Tibial artery (tissue), 4 donors: ENCODE data around the gene AMZ1.

Experiments used
- DNase-seq, 2 donors: peaks; one replicate each; pipeline ENCODE4 v3.0.0-alpha.2; 2019
- H3K27ac ChIP-seq, 2 donors: fragments of 200-600 bp; sonication (generic) in 1 of 2; 1 replicate in 1 of 2; 2 replicates in 1 of 2; pipeline ENCODE4 v1.5.1; 2018 to 2019; ENCODE audit warnings: mild to moderate bottlenecking in 1 of 2
- H3K27me3 ChIP-seq, 2 donors: fragments of 200-600 bp; sonication (generic) in 1 of 2; one replicate each; pipeline versions ENCODE4 v1.5.1 to v1.6.0; 2016 to 2019
- H3K36me3 ChIP-seq, 3 donors: fragments of 200-600 bp; sonication (generic) in 2 of 3; one replicate each; pipeline ENCODE4 v1.5.1; 2016 to 2019; ENCODE audit warnings: mild to moderate bottlenecking in 2 of 3
- H3K4me1 ChIP-seq, 4 donors: fragments of 200-600 bp; sonication (generic) in 2 of 4; 1 replicate in 3 of 4; 2 replicates in 1 of 4; pipeline ENCODE4 v1.5.1; 2016 to 2019
- H3K4me3 ChIP-seq, 2 donors: fragments of 200-600 bp; sonication (generic) in 1 of 2; 1 replicate in 1 of 2; 2 replicates in 1 of 2; pipeline ENCODE4 v1.5.1; 2018 to 2019; ENCODE audit warnings: mild to moderate bottlenecking in 2 of 2
- H3K9me3 ChIP-seq, 3 donors: fragments of 200-600 bp; sonication (generic) in 1 of 3; one replicate each; pipeline ENCODE4 v1.5.1; 2016 to 2019
- intact Hi-C: fragments of 100-400 bp; cut with DNase I; formaldehyde crosslinking; loops from one replicate; pipeline ENCODE4 v1.15.0; 2023; ENCODE audit warnings: low total_unique reads
- TF ChIP-seq, protein P1 (sequence below), 2 experiments: fragments of 200-600 bp in 1 of 2; fragments of 450-650 bp in 1 of 2; IDR thresholded peaks; one replicate each; pipeline ENCODE4 v1.5.1; 2017 to 2019; ENCODE audit warnings: antibody characterized with exemption in 2 of 2, mild to moderate bottlenecking in 1 of 2, moderate library complexity in 1 of 2

AMZ1 gene

DNA sequence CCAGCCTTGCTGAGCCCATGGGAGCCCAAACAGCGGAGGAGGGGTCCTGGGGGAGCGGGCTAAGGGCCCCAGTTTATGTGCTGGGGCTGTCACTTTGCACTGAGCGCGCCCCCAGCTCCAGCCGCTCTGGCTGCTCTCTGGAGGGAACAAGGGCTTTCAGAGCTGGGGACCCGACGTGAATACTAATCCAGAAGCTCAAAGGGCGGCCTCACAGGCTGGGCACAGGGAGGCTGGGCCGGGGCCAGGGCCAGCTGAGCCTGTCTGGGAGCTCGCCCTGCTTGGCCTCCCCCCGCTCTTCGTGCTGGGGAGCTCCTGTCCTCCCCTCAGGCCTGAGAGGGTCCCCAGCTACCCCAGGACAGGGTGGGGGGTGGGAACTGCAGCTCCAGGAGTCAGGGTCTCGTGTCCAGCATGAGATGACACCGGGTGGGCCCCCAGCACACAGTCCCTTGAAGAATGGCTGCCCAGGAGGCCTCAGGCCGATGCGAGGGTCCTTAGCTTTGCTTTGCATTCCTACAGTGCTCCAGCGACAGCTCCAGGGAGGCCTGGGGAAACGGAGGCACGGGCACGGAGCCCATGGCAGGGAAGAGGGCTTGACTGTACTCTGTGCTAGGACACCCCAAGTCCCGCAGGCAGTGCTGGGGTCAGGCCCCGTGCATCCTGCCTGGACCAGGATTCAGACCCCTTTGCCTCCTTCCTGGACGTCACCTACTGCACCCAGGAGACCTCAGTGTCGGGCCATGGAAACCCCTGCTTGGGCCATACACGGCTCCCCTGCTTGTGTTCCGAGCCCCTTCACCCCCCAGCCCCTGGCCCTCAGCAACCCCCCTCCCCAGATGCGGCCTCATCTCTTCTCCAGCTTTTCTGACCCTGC lies 5.8 kb upstream of the AMZ1 start:
- no peak for DNase-seq
- Histone ChIP-seq H3K27ac (no peak overlapping the region), H3K36me3 (no peaks in the 10 kb centered on the region), H3K4me3 (no peak overlapping the region), H3K9me3 (no peaks in the 10 kb centered on the region), H3K4me1 (peaks cover 0 to 13% (median 5%) of the 10 kb centered on the region in 4 donors), H3K27me3 (peaks cover 0 to 46% of the 10 kb centered on the region in 2 donors)
- intact Hi-C loops = loop anchor here (5.0 to 10.0 kb wide), 2 partner anchors 117 to 235 kb away; no protein-coding TSS in a partner anchor
- TF ChIP-seq, protein P1, sequence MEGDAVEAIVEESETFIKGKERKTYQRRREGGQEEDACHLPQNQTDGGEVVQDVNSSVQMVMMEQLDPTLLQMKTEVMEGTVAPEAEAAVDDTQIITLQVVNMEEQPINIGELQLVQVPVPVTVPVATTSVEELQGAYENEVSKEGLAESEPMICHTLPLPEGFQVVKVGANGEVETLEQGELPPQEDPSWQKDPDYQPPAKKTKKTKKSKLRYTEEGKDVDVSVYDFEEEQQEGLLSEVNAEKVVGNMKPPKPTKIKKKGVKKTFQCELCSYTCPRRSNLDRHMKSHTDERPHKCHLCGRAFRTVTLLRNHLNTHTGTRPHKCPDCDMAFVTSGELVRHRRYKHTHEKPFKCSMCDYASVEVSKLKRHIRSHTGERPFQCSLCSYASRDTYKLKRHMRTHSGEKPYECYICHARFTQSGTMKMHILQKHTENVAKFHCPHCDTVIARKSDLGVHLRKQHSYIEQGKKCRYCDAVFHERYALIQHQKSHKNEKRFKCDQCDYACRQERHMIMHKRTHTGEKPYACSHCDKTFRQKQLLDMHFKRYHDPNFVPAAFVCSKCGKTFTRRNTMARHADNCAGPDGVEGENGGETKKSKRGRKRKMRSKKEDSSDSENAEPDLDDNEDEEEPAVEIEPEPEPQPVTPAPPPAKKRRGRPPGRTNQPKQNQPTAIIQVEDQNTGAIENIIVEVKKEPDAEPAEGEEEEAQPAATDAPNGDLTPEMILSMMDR (IDR thresholded peaks at IDR 0.05) = no peak

DNA sequence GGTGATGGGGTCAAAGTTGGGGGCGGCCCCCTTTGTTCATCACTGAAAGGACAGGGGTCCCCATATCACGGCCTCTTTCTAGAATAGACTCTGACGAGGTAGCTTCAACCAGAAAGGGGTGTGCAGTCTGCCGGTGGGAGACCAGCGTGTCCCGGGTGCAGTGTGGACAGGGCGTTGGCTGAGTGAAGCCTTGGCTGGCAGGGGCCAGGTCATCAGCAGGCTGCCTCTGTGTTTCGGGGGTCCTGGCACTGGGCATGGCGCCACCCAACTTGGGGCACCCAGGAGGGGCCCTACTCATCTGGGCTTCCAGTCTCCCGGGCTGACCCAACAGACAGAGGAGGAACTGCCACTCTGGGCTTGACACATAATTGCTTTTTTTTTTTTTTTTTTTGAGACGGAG lies 3.5 kb upstream of the AMZ1 start:
- no peaks in the 10 kb centered on the region for H3K9me3 ChIP-seq
- H3K27ac ChIP-seq = no peak overlapping the region
- H3K4me3 ChIP-seq = no peak overlapping the region
- TF ChIP-seq, protein P1 (IDR thresholded peaks at IDR 0.05) = no peak
- H3K27me3 ChIP-seq = peaks cover 0 to 59% of the 10 kb centered on the region in 2 donors
- no peak for DNase-seq
- H3K36me3 ChIP-seq = no peaks in the 10 kb centered on the region
- intact Hi-C loops = loop anchor here (5.0 to 10.0 kb wide), 2 partner anchors 120 to 237 kb away; no protein-coding TSS in a partner anchor
- peaks cover 4 to 33% (median 26%) of the 10 kb centered on the region in 4 donors for H3K4me1 ChIP-seq

DNA sequence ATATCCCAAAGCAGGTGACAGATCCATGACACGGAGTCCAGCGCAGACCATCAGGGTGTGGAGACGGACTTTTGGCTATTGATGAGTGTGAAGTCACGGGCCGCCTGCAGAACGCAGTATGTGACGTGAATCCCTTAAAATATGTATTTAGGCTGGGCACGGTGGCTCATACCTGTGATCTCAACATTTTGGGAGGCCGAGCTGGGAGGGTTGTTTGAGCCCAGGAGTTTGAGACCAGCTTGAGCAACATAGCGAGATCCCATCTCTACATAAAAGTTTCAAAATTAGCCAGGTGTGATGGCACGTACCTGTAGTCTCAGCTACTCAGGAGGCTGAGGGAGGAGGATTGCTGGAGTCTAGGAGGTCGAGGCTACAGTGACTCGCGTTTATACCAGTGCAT lies 1.9 kb upstream of the AMZ1 start:
- DNase-seq = no peak
- TF ChIP-seq, protein P1 (IDR thresholded peaks at IDR 0.05) = no peak
- intact Hi-C loops = loop anchor here (10.0 kb wide), 1 partner anchor 121 kb away; no protein-coding TSS in a partner anchor
- Histone ChIP-seq H3K4me1 (peaks cover 4 to 34% (median 26%) of the 10 kb centered on the region in 4 donors), H3K36me3 (no peaks in the 10 kb centered on the region), H3K27me3 (peaks cover 0 to 44% of the 10 kb centered on the region in 2 donors), H3K9me3 (no peaks in the 10 kb centered on the region), H3K27ac (no peak overlapping the region), H3K4me3 (no peak overlapping the region)

DNA sequence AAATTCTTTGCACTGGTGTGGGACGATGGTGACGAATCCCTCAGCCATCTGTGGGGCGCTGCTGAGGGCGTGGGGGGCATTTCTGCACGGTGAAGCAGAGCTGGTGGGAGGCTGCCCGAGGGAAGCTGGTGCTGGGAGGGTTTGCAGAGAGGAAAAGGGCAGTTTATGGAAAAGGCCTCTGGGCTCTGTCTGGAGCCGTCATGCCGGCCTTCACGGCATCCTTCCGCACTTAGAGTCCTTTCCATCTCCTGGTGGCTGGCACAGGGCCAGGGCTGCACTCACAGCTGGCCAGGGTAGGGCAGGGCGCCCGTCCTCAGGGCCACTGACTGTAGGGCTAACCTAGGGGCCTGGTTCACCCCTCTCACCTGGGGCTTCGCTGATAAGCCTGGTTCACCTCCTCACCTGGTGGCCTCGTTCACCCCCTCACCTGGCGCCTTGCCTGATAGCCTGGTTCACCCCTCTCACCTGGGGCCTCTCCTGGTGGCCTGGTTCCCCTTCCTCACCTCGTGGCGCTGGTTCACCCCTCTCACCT lies 598 bp upstream of the AMZ1 start:
- peaks cover 0 to 33% of the 10 kb centered on the region in 2 donors for H3K27me3 ChIP-seq

More for the DNA sequence above, 598 bp upstream of the AMZ1 start:
- H3K36me3 ChIP-seq = no peaks in the 10 kb centered on the region
- no peaks in the 10 kb centered on the region for H3K9me3 ChIP-seq
- TF ChIP-seq, protein P1 (IDR thresholded peaks at IDR 0.05) = no peak
- peak overlapping the region; percentile 39 to 56 for H3K4me3 ChIP-seq
- intact Hi-C loops = loop anchor here (10.0 kb wide), 1 partner anchor 123 kb away; no protein-coding TSS in a partner anchor
- H3K27ac ChIP-seq = no peak overlapping the region
- H3K4me1 ChIP-seq = peaks cover 4 to 33% (median 26%) of the 10 kb centered on the region in 4 donors
- no peak for DNase-seq
